Dendritic cell treated with granulocyte-macrophage colony-stimulating factor and Interleukin-4, amounts not matched to agents 40 ng/mL and 50 ng/mL, for 4 days (primary cell): ENCODE results near the gene APOBEC3A.
"Not testable (repeated sequence)": the region's sequence is repeated elsewhere in the genome, so short reads cannot be mapped to it uniquely, and the experiment has no call there.

ENCODE experiments used
- H3K27ac Mint-ChIP-seq: one replicate; pipeline ENCODE4 v1.8.0; 2022; ENCODE audit warnings: mild to moderate bottlenecking, mixed read lengths
- H3K27me3 Mint-ChIP-seq: one replicate; pipeline ENCODE4 v1.8.0; 2022; ENCODE audit warnings: mild to moderate bottlenecking, mixed read lengths
- H3K36me3 Mint-ChIP-seq: one replicate; pipeline ENCODE4 v1.8.0; 2022; ENCODE audit warnings: low read depth, mixed read lengths
- H3K4me1 Mint-ChIP-seq: one replicate; pipeline ENCODE4 v1.8.0; 2022; ENCODE audit warnings: low read depth, mixed read lengths
- H3K4me3 Mint-ChIP-seq: one replicate; pipeline ENCODE4 v1.8.0; 2022; ENCODE audit warnings: mild to moderate bottlenecking, moderate library complexity, mixed read lengths
- H3K9me3 Mint-ChIP-seq: one replicate; pipeline ENCODE4 v1.8.0; 2022; ENCODE audit warnings: mixed read lengths
- intact Hi-C: fragments of 100-400 bp; cut with micrococcal nuclease; formaldehyde crosslinking; loops from one replicate; pipeline ENCODE4 v1.15.0; 2022

The APOBEC3A gene

GRCh38 chr22:38970551-38970950 lies 13.1 kb downstream of the APOBEC3A start:
- Mint-ChIP-seq H3K4me1 (peaks cover 78% of the 10 kb centered on the region), H3K27me3 (peaks cover 45% of the 10 kb centered on the region), H3K9me3 (no peaks in the 10 kb centered on the region), H3K27ac (peak overlapping the region; percentile 36), H3K4me3 (no peak overlapping the region), H3K36me3 (no peaks in the 10 kb centered on the region)
- intact Hi-C loops: no loop called here

GRCh38 chr22:38971202-38971601 lies 13.8 kb downstream of the APOBEC3A start:
- no peak overlapping the region for H3K4me3 Mint-ChIP-seq
- peaks cover 38% of the 10 kb centered on the region for H3K27me3 Mint-ChIP-seq
- no peaks in the 10 kb centered on the region for H3K9me3 Mint-ChIP-seq
- intact Hi-C loops: no loop called here
- no peak overlapping the region for H3K27ac Mint-ChIP-seq
- peaks cover 72% of the 10 kb centered on the region for H3K4me1 Mint-ChIP-seq
- no peaks in the 10 kb centered on the region for H3K36me3 Mint-ChIP-seq

- Mint-ChIP-seq H3K27me3 (peaks cover 33% of the 10 kb centered on the region), H3K4me3 (no peak overlapping the region), H3K36me3 (no peaks in the 10 kb centered on the region), H3K9me3 (no peaks in the 10 kb centered on the region), H3K27ac (no peak overlapping the region), H3K4me1 (peaks cover 68% of the 10 kb centered on the region)
- intact Hi-C loops: no loop called here
Measured at GRCh38 chr22:38971791-38972190, 14.4 kb downstream of the APOBEC3A start.

GRCh38 chr22:38972558-38972957 lies 15.1 kb downstream of the APOBEC3A start:
- Mint-ChIP-seq H3K4me1 (peaks cover 66% of the 10 kb centered on the region), H3K9me3 (no peaks in the 10 kb centered on the region), H3K27me3 (peaks cover 32% of the 10 kb centered on the region), H3K36me3 (no peaks in the 10 kb centered on the region), H3K27ac (no peak overlapping the region), H3K4me3 (no peak overlapping the region)
- intact Hi-C loops: no loop called here

GRCh38 chr22:38973289-38974169 lies 16.1 kb downstream of the APOBEC3A start:
- intact Hi-C loops: no loop called here

GRCh38 chr22:38974170-38974825 lies 16.9 kb downstream of the APOBEC3A start:
- Mint-ChIP-seq H3K27ac (no peak overlapping the region), H3K4me3 (no peak overlapping the region), H3K27me3 (peaks cover 35% of the 10 kb centered on the region), H3K9me3 (no peaks in the 10 kb centered on the region), H3K4me1 (peaks cover 49% of the 10 kb centered on the region), H3K36me3 (no peaks in the 10 kb centered on the region)
- intact Hi-C loops: no loop called here

More at GRCh38 chr22:38973289-38974169, 16.1 kb downstream of the APOBEC3A start:
- H3K9me3 Mint-ChIP-seq: no peaks in the 10 kb centered on the region
- H3K4me1 Mint-ChIP-seq: peaks cover 56% of the 10 kb centered on the region
- H3K27ac Mint-ChIP-seq: no peak overlapping the region
- H3K4me3 Mint-ChIP-seq: no peak overlapping the region
- no peaks in the 10 kb centered on the region for H3K36me3 Mint-ChIP-seq
- H3K27me3 Mint-ChIP-seq: peaks cover 38% of the 10 kb centered on the region

- Mint-ChIP-seq H3K4me3 (no peak overlapping the region), H3K9me3 (no peaks in the 10 kb centered on the region), H3K36me3 (no peaks in the 10 kb centered on the region), H3K4me1 (peaks cover 44% of the 10 kb centered on the region), H3K27ac (no peak overlapping the region), H3K27me3 (peaks cover 34% of the 10 kb centered on the region)
- intact Hi-C loops: loop anchor here (5.0 kb wide), 1 partner anchor 32 kb away; no protein-coding TSS in a partner anchor
Measured at GRCh38 chr22:38974826-38975175, 17.4 kb downstream of the APOBEC3A start.

- Mint-ChIP-seq H3K4me1 (peaks cover 34% of the 10 kb centered on the region), H3K27me3 (peaks cover 36% of the 10 kb centered on the region)
- H3K9me3 Mint-ChIP-seq, H3K27ac Mint-ChIP-seq, H3K36me3 Mint-ChIP-seq, H3K4me3 Mint-ChIP-seq: not testable (repeated sequence)
- intact Hi-C loops: loop anchor here (5.0 kb wide), 1 partner anchor 35 kb away; no protein-coding TSS in a partner anchor
Measured at GRCh38 chr22:38977289-38977688, 19.9 kb downstream of the APOBEC3A start.

GRCh38 chr22:38980587-38980986 lies 23.2 kb downstream of the APOBEC3A start:
- peaks cover 21% of the 10 kb centered on the region for H3K27me3 Mint-ChIP-seq
- H3K9me3 Mint-ChIP-seq, H3K27ac Mint-ChIP-seq, intact Hi-C loops, H3K36me3 Mint-ChIP-seq, H3K4me3 Mint-ChIP-seq: not testable (repeated sequence)
- H3K4me1 Mint-ChIP-seq: peaks cover 33% of the 10 kb centered on the region

GRCh38 chr22:38981005-38981991 lies 23.9 kb downstream of the APOBEC3A start:
- Mint-ChIP-seq H3K4me1 (peaks cover 37% of the 10 kb centered on the region), H3K27me3 (peaks cover 21% of the 10 kb centered on the region), H3K36me3 (peaks cover 6% of the 10 kb centered on the region), H3K27ac (peak overlapping the region; percentile 84), H3K9me3 (peaks cover 10% of the 10 kb centered on the region), H3K4me3 (peak overlapping the region; percentile 74)
- intact Hi-C loops: no loop called here

- Mint-ChIP-seq H3K4me3 (peak within 1 kb of the TSS; percentile 74), H3K27me3 (peaks cover 21% of the 10 kb centered on the region), H3K4me1 (peaks cover 30% of the 10 kb centered on the region), H3K9me3 (peaks cover 10% of the 10 kb centered on the region), H3K36me3 (peaks cover 6% of the 10 kb centered on the region), H3K27ac (peak within 1 kb of the TSS; percentile 84)
- intact Hi-C loops: no loop called here
Measured at GRCh38 chr22:38981992-38982927, 24.9 kb downstream of the APOBEC3A start, which contains the start of gene APOBEC3B. Gene APOBEC3B (plus strand): TSS chr22:38982347. CDS start chr22:38982454, 107 bp downstream.

- Mint-ChIP-seq H3K4me1 (peaks cover 30% of the 10 kb centered on the region), H3K27me3 (peaks cover 14% of the 10 kb centered on the region), H3K4me3 (no peak overlapping the region), H3K36me3 (peaks cover 6% of the 10 kb centered on the region), H3K27ac (no peak overlapping the region), H3K9me3 (peaks cover 10% of the 10 kb centered on the region)
- intact Hi-C loops: no loop called here
Measured at GRCh38 chr22:38984224-38984623, 26.8 kb downstream of the APOBEC3A start.
